ENCODE measurements around the gene CYTH1.
"Not testable (repeated sequence)": the region's sequence is repeated elsewhere in the genome, so short reads cannot be mapped to it uniquely, and the experiment has no call there.

The CYTH1 gene

GRCh38 chr17:78780335-78780734, 1.7 kb downstream of the CYTH1 start:
- H3K4me3 ChIP-seq (ENCODE audit: low read depth in 1 of 2, low read length in 1 of 2) = peak overlapping the region; percentile 66 to 84
- H3K9me3 ChIP-seq = no peaks in the 10 kb centered on the region
- H3K4me1 ChIP-seq (ENCODE audit: control insufficient read depth in 1 of 2, insufficient read depth in 1 of 2, low read depth in 1 of 2, low read length in 1 of 2) = peaks cover 54 to 64% of the 10 kb centered on the region in 2 experiments
- no peaks in the 10 kb centered on the region for H3K27me3 ChIP-seq
- no peak for TF ChIP-seq CTCF (IDR thresholded peaks at IDR 0.05)
- no peaks in the 10 kb centered on the region for H3K36me3 ChIP-seq
- peak overlapping the region; percentile 95 for H3K27ac ChIP-seq

- H3K4me1 ChIP-seq (ENCODE audit: control insufficient read depth in 1 of 2, insufficient read depth in 1 of 2, low read depth in 1 of 2, low read length in 1 of 2) = peaks cover 59 to 68% of the 10 kb centered on the region in 2 experiments
These were observed 2.2 kb downstream of the CYTH1 start for GRCh38 chr17:78779850-78780249.

GRCh38 chr17:78779286-78779651, 2.8 kb downstream of the CYTH1 start:
- peak overlapping the region; percentile 66 to 84 for H3K4me3 ChIP-seq (ENCODE audit: low read depth in 1 of 2, low read length in 1 of 2)
- peaks cover 65 to 74% of the 10 kb centered on the region in 2 experiments for H3K4me1 ChIP-seq (ENCODE audit: control insufficient read depth in 1 of 2, insufficient read depth in 1 of 2, low read depth in 1 of 2, low read length in 1 of 2)

More at GRCh38 chr17:78779850-78780249, 2.2 kb downstream of the CYTH1 start:
- Histone ChIP-seq H3K4me3 (ENCODE audit: low read depth in 1 of 2, low read length in 1 of 2) (peak overlapping the region; percentile 66 to 84), H3K9me3 (no peaks in the 10 kb centered on the region), H3K36me3 (no peaks in the 10 kb centered on the region), H3K27me3 (no peaks in the 10 kb centered on the region), H3K27ac (peak overlapping the region; percentile 95)
- TF ChIP-seq CTCF (IDR thresholded peaks at IDR 0.05) = no peak

GRCh38 chr17:78777881-78778280, 4.2 kb downstream of the CYTH1 start:
- no peaks in the 10 kb centered on the region for H3K27me3 ChIP-seq
- H3K4me1 ChIP-seq (ENCODE audit: control insufficient read depth in 1 of 2, insufficient read depth in 1 of 2, low read depth in 1 of 2, low read length in 1 of 2) = peaks cover 68 to 78% of the 10 kb centered on the region in 2 experiments
- TF ChIP-seq CTCF (IDR thresholded peaks at IDR 0.05) = no peak
- peak overlapping the region in 1 of 2 experiments; percentile 84 for H3K4me3 ChIP-seq (ENCODE audit: low read depth in 1 of 2, low read length in 1 of 2)
- H3K36me3 ChIP-seq = no peaks in the 10 kb centered on the region
- no peaks in the 10 kb centered on the region for H3K9me3 ChIP-seq
- H3K27ac ChIP-seq = peak overlapping the region; percentile 95

More at GRCh38 chr17:78779286-78779651, 2.8 kb downstream of the CYTH1 start:
- peak overlapping the region; percentile 95 for H3K27ac ChIP-seq
- H3K36me3 ChIP-seq, H3K27me3 ChIP-seq, H3K9me3 ChIP-seq: not testable (repeated sequence)

- H3K4me3 ChIP-seq (ENCODE audit: low read depth in 1 of 2, low read length in 1 of 2) = peak overlapping the region; percentile 24 to 25
- H3K9me3 ChIP-seq = no peaks in the 10 kb centered on the region
- peaks cover 60 to 75% of the 10 kb centered on the region in 2 experiments for H3K4me1 ChIP-seq (ENCODE audit: control insufficient read depth in 1 of 2, insufficient read depth in 1 of 2, low read depth in 1 of 2, low read length in 1 of 2)
- H3K36me3 ChIP-seq = no peaks in the 10 kb centered on the region
- peak overlapping the region; percentile 86 for H3K27ac ChIP-seq
- no peaks in the 10 kb centered on the region for H3K27me3 ChIP-seq
- TF ChIP-seq CTCF (IDR thresholded peaks at IDR 0.05) = no peak
These were observed 7.0 kb downstream of the CYTH1 start for GRCh38 chr17:78774956-78775571.

DNA sequence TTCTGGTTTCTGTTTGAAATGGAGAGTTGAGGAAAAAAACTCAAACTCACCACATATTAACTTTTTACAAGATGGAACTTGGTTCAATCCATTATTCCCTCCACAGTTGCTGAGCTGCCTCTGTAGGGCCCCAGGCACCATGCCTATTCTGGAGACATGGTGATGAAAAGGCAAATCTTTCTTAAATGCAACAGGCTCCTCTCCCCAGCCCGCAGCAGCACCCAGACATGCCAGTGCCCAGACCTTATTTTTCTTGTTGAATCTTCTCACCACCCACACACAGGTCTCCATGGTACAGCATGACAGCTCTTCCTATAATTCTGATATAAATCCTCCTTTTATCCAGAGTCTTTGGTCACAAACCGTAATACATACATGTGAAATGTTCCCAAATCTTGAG, 7.6 kb downstream of the CYTH1 start:
- Histone ChIP-seq H3K4me1 (ENCODE audit: control insufficient read depth in 1 of 2, insufficient read depth in 1 of 2, low read depth in 1 of 2, low read length in 1 of 2) (peaks cover 54 to 71% of the 10 kb centered on the region in 2 experiments), H3K27ac (peak overlapping the region; percentile 86), H3K9me3 (no peaks in the 10 kb centered on the region), H3K36me3 (no peaks in the 10 kb centered on the region), H3K4me3 (ENCODE audit: low read depth in 1 of 2, low read length in 1 of 2) (peak overlapping the region; percentile 24 to 25), H3K27me3 (no peaks in the 10 kb centered on the region)
- TF ChIP-seq CTCF (IDR thresholded peaks at IDR 0.05) = no peak
